GM10847 (cell line): Measurements from ENCODE around the gene OR52E5.

ENCODE experiments used
- POLR2A ChIP-seq: IDR thresholded peaks from 2 replicates; pipeline ENCODE4 v1.6.1; 2011; ENCODE audit not compliant: insufficient read length; ENCODE audit errors: extremely low read depth

The OR52E5 gene

GRCh38 chr11:5928271-5928670 lies 35.3 kb downstream of the OR52E5 start:
- TF ChIP-seq POLR2A = no peak

- TF ChIP-seq POLR2A = no peak
These were observed 35.8 kb downstream of the OR52E5 start for GRCh38 chr11:5928811-5929210.

GRCh38 chr11:5929571-5930368 lies 36.8 kb downstream of the OR52E5 start:
- TF ChIP-seq POLR2A = no peak

- TF ChIP-seq POLR2A = no peak
These were observed 37.6 kb downstream of the OR52E5 start for GRCh38 chr11:5930614-5931013.

GRCh38 chr11:5931061-5931460 lies 38.1 kb downstream of the OR52E5 start:
- TF ChIP-seq POLR2A = no peak

- no peak for TF ChIP-seq POLR2A
These were observed 39.7 kb downstream of the OR52E5 start for GRCh38 chr11:5932671-5933070.

- TF ChIP-seq POLR2A = no peak
These were observed 40.1 kb downstream of the OR52E5 start for GRCh38 chr11:5933116-5933515.

GRCh38 chr11:5937868-5938602 lies 45.0 kb downstream of the OR52E5 start:
- TF ChIP-seq POLR2A = no peak

- no peak for TF ChIP-seq POLR2A
These were observed 45.6 kb downstream of the OR52E5 start for GRCh38 chr11:5938603-5938965.

GRCh38 chr11:5940748-5941147 lies 47.7 kb downstream of the OR52E5 start:
- TF ChIP-seq POLR2A = no peak

GRCh38 chr11:5941951-5942350 lies 48.9 kb downstream of the OR52E5 start, which contains the start of gene OR56A3:
Gene OR56A3, plus strand, starts transcription at chr11:5942251. Its CDS starts 5,096 bp downstream, at chr11:5947347.
- TF ChIP-seq POLR2A = no peak
